ENCODE results near the gene MAS1. TPM values are rescaled to one million over a fixed set of nuclear protein-coding genes. Genes with fewer than 3 reads are reported as not detected.

The MAS1 gene
- total and polyA plus RNA-seq, 10 of the 15 experiments (the other 5 are each of a cell fraction or from before 2014, with no cell fraction given): under 0.01 to 0.08 TPM; not detected in 8

- TF ChIP-seq MAX (IDR thresholded peaks at IDR 0.05; ENCODE audit: low read depth, low read length) (peak; percentile 35; the same call in 1 of the 2 replicates), CHD4 (IDR thresholded peaks at IDR 0.05) (no peak), BRCA1 (IDR thresholded peaks at IDR 0.05; ENCODE audit: low read depth, low read length) (no peak), FOXM1 (IDR thresholded peaks at IDR 0.05; ENCODE audit: low read depth, low read length) (peak; percentile 76; the same call in 1 of the 2 replicates), CBFB (IDR thresholded peaks at IDR 0.05; ENCODE audit: low read depth) (no peak), SREBF2 (IDR thresholded peaks at IDR 0.05; ENCODE audit: low read length) (no peak), ZNF274 (IDR thresholded peaks at IDR 0.05; ENCODE audit: insufficient read depth, insufficient read length) (no peak), EED (IDR thresholded peaks at IDR 0.05; ENCODE audit: low read depth) (peak; percentile 83), PAX5 (IDR thresholded peaks at IDR 0.05; ENCODE audit: borderline replicate concordance, low read depth, low read length) (peak; percentile 84; the same call in 1 of the 2 replicates), IRF5 (IDR thresholded peaks at IDR 0.05; ENCODE audit: borderline replicate concordance) (no peak), RBBP5 (conservative IDR thresholded peaks at IDR 0.05) (no peak), FOXK2 (IDR thresholded peaks at IDR 0.05) (no peak), MEF2B (IDR thresholded peaks at IDR 0.05; ENCODE audit: partially characterized antibody, poor library complexity, severe bottlenecking) (peak; percentile 95), TCF12 (IDR thresholded peaks at IDR 0.05; ENCODE audit: low read depth, low read length) (0 out of 2 replicates have a peak, but pooled peaks have one; percentile 42), MTA3 (IDR thresholded peaks at IDR 0.05; ENCODE audit: borderline replicate concordance, low read length) (peak; percentile 91; the same call in 1 of the 2 replicates), ZNF384 (IDR thresholded peaks at IDR 0.05; ENCODE audit: borderline replicate concordance, low read depth, low read length) (peak; percentile 30; the same call in 1 of the 2 replicates), ASH2L (IDR thresholded peaks at IDR 0.05; ENCODE audit: borderline replicate concordance, low read depth) (no peak), RCOR1 (conservative IDR thresholded peaks at IDR 0.05; ENCODE audit: low read depth, low read length) (no peak), ZNF622 (IDR thresholded peaks at IDR 0.05) (no peak), KDM1A (IDR thresholded peaks at IDR 0.05; ENCODE audit: borderline replicate concordance) (no peak)
- TF ChIP-seq, protein P1, sequence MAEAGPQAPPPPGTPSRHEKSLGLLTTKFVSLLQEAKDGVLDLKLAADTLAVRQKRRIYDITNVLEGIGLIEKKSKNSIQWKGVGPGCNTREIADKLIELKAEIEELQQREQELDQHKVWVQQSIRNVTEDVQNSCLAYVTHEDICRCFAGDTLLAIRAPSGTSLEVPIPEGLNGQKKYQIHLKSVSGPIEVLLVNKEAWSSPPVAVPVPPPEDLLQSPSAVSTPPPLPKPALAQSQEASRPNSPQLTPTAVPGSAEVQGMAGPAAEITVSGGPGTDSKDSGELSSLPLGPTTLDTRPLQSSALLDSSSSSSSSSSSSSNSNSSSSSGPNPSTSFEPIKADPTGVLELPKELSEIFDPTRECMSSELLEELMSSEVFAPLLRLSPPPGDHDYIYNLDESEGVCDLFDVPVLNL (IDR thresholded peaks at IDR 0.05; ENCODE audit: low read depth, low read length): no peak
- TF ChIP-seq, protein P2, sequence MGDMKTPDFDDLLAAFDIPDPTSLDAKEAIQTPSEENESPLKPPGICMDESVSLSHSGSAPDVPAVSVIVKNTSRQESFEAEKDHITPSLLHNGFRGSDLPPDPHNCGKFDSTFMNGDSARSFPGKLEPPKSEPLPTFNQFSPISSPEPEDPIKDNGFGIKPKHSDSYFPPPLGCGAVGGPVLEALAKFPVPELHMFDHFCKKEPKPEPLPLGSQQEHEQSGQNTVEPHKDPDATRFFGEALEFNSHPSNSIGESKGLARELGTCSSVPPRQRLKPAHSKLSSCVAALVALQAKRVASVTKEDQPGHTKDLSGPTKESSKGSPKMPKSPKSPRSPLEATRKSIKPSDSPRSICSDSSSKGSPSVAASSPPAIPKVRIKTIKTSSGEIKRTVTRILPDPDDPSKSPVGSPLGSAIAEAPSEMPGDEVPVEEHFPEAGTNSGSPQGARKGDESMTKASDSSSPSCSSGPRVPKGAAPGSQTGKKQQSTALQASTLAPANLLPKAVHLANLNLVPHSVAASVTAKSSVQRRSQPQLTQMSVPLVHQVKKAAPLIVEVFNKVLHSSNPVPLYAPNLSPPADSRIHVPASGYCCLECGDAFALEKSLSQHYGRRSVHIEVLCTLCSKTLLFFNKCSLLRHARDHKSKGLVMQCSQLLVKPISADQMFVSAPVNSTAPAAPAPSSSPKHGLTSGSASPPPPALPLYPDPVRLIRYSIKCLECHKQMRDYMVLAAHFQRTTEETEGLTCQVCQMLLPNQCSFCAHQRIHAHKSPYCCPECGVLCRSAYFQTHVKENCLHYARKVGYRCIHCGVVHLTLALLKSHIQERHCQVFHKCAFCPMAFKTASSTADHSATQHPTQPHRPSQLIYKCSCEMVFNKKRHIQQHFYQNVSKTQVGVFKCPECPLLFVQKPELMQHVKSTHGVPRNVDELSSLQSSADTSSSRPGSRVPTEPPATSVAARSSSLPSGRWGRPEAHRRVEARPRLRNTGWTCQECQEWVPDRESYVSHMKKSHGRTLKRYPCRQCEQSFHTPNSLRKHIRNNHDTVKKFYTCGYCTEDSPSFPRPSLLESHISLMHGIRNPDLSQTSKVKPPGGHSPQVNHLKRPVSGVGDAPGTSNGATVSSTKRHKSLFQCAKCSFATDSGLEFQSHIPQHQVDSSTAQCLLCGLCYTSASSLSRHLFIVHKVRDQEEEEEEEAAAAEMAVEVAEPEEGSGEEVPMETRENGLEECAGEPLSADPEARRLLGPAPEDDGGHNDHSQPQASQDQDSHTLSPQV (IDR thresholded peaks at IDR 0.05): peak; percentile 53; the same call in 1 of the 2 replicates
- TF ChIP-seq, protein P3, sequence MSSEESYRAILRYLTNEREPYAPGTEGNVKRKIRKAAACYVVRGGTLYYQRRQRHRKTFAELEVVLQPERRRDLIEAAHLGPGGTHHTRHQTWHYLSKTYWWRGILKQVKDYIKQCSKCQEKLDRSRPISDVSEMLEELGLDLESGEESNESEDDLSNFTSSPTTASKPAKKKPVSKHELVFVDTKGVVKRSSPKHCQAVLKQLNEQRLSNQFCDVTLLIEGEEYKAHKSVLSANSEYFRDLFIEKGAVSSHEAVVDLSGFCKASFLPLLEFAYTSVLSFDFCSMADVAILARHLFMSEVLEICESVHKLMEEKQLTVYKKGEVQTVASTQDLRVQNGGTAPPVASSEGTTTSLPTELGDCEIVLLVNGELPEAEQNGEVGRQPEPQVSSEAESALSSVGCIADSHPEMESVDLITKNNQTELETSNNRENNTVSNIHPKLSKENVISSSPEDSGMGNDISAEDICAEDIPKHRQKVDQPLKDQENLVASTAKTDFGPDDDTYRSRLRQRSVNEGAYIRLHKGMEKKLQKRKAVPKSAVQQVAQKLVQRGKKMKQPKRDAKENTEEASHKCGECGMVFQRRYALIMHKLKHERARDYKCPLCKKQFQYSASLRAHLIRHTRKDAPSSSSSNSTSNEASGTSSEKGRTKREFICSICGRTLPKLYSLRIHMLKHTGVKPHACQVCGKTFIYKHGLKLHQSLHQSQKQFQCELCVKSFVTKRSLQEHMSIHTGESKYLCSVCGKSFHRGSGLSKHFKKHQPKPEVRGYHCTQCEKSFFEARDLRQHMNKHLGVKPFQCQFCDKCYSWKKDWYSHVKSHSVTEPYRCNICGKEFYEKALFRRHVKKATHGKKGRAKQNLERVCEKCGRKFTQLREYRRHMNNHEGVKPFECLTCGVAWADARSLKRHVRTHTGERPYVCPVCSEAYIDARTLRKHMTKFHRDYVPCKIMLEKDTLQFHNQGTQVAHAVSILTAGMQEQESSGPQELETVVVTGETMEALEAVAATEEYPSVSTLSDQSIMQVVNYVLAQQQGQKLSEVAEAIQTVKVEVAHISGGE (CRISPR knock-in tag; IDR thresholded peaks at IDR 0.05): no peak
Observed at GRCh38 chr6:159931112-159931511, 40.3 kb downstream of the MAS1 start (continued).

Data from GM12878 (cell line).